Measurements from ENCODE around the gene CPT1A.

CPT1A gene

DNA sequence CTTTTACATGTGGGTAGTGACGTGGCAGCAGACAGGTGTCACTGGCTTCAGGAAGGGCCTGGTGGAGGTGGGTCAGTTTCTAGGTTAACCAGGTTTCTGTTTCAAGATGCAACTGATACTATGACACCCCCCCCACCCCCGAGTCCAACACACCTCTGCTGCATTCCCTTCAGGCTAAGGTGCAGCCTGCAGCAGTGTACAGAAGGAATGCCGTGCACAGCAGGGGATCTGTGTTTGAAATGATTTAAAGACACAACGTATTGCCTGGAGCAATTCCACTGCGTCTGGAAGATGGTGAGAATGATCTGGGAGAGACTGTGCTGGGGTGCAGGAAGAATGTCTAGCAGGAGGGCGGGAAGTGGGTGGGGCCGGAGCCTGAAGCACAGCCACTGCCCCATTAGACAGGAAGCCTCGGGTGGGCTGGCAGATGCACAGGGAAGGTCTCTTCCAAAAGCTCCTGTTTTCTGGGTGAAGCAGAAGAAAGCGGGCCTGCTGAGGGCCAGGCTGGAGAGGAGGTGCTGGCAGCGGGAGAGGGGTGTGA, 78.5 kb downstream of the CPT1A start:
- no peak for DNase-seq (ENCODE audit: extremely low read depth in 1 of 2, low read depth in 1 of 2)

DNA sequence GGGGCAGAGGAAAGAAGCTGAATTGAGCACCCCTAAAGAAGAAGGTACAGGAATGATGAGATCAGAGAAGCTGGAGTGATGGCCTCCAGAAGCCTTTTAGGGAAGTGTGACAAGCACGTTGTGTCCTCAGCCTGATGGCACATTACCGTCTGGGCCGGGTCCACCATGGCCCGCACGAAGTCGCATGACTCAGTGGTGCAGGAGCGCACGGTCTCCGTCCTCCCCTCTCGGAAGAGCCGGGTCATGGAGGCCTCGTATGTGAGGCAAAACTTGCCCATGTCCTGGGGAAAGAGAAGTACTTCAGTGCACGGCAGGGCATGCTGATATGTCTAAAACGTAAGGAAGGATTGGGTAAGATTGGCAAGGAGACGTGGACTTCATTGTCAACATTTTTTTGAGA, 79.2 kb downstream of the CPT1A start:
- no peak for DNase-seq (ENCODE audit: extremely low read depth in 1 of 2, low read depth in 1 of 2)

DNA sequence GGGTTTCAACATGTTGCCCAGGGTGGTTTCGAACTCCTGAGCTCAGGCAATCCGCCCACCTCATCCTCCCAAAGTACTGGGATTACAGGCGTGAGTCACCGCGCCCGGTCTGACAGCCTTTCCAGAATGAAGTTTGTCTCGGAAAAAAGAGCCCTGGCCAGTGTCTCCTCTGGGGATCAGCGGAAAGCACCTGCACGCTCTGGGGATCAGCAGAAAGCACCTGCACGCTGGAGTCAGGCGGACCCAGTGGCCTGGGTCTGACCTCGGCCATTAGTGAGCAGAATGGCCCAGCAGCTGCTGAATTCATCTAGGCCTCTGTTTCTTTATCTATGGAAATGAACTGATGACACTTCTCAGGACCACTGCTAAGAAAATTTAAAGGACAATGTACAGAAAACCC, 79.9 kb downstream of the CPT1A start:
- no peak for DNase-seq (ENCODE audit: extremely low read depth in 1 of 2, low read depth in 1 of 2)

DNA sequence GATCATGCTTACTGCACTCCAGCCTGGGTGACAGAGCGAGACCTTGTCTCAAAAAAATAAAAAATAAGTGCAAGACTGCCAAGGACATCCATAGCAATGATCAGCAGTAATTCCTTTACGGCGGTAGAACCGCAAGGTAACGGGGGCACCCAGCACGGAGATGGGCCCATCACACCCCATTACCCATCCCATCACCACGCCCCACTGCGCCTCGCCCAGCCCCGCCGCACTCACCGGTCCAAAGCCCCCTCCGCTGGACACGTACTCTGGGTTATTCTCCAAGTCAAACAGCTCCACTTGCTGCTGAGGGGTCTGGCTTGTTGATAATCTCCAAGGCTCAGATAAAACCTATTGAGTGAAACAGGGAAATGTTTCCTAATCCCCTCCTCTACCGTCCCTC, 81.7 kb downstream of the CPT1A start:
- no peak for DNase-seq (ENCODE audit: extremely low read depth in 1 of 2, low read depth in 1 of 2)

DNA sequence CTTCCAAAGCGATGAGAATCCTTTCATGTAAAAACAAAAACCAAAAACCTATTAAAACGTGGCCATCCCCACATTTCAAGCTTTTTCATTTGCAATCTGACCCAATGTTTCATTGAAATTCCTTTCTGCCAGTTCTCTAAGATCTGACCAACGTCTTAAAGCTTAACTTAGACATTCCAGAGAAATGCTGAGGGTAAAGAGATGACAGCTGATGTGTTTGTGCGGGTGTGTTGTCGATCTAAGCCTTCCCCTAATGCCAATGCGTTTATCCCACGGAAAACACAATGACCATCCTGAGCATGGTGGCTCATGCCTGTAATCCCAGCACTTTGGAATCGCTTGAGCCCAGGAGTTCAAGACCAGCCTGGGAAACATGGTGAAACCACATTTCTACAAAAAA, 84.0 kb downstream of the CPT1A start:
- no peak for DNase-seq (ENCODE audit: extremely low read depth in 1 of 2, low read depth in 1 of 2)

DNA sequence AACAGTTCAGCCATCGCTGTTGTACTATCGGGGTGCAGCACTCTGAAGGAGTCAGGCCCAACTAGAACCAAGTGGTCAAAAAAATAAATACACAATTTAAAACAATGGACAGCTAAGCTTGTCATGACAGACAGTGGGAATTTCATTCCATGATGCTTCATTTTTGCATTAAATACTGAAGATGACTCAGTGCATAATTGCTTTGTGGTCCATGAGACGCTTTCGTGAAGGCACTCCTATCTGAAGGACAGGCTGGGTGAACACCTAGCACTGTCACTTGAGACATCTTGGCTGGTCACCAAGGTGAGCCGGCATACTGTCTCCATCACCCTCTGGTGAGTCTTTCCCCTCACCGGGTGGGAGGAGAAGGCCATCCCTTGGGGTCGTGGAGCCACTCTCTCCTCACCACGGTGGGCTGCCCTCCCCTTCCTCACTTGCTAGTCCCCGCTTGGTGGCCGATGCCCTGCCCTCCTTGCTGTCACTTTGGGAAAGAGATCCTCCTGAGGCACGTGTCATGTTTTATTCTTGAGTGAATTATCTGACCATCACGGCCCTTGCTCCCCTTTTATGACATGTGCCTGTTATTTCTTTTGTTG, 85.4 kb downstream of the CPT1A start:
- DNase-seq (ENCODE audit: extremely low read depth in 1 of 2, low read depth in 1 of 2) = no peak

DNA sequence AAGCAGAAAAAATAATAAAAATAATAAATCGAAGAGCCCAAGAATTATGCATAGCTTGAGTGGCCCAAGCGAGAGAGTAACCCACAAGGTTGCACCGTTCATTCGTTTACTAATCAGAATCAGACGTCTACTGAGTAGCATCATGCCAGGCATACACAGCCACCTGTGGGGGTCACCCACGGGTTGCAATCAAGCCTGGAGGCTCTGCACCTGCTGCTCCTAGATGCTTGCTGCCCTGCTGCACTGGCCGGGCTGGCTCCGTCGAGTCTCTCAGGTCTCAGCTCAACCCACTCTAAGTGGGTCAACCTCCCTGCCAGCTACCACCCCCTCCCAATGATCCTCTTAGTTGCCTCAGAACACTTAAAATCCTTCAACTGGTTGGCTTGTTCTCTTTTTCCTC, 88.4 kb downstream of the CPT1A start:
- no peak for DNase-seq (ENCODE audit: extremely low read depth in 1 of 2, low read depth in 1 of 2)

DNA sequence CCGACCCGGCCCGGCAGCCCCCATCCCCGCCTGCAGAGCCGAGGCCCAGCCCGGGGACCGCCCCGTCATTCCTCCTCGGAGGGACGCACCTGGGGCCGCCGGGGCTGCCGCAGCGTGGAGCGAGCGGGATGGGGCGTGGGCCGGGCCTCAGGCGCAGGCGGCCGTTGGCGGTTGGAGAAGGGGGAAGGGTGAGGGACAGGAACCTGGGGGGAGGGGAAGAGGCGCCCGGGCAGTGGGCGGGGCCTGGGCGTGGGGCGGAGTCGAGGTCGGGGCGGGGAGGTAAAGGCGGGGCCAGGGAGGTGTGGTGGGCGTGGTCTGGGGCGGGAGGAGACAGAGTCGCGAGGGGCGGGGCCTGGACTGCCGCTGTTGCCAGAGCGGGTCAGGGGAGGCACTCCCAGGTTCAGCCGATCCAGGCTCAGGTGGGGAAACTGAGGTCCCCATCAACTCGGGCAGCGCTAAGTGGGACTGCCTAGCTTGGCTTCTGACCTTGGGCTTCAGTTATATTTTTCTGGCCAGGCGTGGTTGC, 90.3 kb downstream of the CPT1A start, which contains the start of gene TESMIN:
Gene TESMIN (minus strand): TSS at position 190 of the 526 bp plus-strand sequence. CDS start 860 bp downstream, outside the sequence.
- DNase-seq (ENCODE audit: extremely low read depth in 1 of 2, low read depth in 1 of 2) = peak; percentile 80 to 91

DNA sequence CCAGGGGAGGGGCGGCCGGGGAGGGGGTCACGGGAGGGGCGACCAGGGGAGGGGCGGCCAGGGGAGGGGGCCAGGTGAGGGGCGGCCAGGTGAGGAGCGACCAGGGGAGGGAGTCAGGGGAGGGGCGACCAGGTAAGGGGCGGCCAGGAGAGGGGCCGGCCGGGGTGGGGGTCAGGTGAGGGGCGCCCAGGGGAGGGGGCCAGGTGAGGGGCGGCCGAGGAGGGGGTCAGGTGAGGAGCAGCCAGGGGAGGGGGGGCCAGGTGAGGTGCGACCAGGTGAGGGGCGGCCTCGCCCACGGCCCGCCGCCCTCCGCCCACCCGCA, 90.8 kb downstream of the CPT1A start:
- no peak for DNase-seq (ENCODE audit: extremely low read depth in 1 of 2, low read depth in 1 of 2)

DNA sequence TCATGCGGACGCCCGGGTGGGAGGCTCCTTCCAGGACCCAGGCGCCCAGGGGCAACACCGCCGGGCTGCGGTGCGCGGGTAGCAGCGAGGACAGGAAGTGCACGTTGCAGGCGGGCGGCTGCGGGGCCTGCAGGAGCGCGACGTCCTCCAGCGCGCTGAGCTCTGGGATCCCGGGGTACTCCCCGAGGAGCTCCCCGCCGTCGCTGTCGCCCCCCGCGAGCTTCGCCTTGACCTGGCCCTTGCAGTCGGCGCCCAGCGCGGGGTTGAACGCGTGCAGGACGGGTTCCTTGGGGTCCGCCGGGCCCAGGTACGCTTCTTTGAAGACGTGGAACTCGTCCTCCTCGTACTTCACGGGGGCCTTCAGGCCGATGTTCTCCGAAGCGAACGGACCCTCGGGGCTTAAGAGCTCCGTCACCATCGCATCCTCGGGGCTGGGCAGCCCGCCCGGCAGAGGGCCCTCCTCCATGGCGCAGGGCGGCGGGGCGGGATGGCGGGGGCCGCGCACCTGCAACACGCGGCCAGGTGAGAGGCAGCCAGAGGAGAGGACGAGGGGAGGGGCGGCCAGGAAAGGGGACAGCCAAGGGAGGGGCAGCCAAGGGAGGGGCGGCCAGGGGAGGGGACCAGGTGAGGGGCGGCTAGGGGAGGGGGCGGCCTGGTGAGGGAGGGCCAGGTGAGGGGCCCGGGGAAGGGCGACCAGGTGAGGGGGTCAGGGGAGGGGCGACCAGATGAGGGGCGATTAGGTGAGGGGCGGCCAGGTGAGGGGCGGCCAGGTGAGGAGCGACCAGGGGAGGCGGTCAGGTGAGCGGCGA, 91.3 kb downstream of the CPT1A start:
- DNase-seq (ENCODE audit: extremely low read depth in 1 of 2, low read depth in 1 of 2) = no peak

DNA sequence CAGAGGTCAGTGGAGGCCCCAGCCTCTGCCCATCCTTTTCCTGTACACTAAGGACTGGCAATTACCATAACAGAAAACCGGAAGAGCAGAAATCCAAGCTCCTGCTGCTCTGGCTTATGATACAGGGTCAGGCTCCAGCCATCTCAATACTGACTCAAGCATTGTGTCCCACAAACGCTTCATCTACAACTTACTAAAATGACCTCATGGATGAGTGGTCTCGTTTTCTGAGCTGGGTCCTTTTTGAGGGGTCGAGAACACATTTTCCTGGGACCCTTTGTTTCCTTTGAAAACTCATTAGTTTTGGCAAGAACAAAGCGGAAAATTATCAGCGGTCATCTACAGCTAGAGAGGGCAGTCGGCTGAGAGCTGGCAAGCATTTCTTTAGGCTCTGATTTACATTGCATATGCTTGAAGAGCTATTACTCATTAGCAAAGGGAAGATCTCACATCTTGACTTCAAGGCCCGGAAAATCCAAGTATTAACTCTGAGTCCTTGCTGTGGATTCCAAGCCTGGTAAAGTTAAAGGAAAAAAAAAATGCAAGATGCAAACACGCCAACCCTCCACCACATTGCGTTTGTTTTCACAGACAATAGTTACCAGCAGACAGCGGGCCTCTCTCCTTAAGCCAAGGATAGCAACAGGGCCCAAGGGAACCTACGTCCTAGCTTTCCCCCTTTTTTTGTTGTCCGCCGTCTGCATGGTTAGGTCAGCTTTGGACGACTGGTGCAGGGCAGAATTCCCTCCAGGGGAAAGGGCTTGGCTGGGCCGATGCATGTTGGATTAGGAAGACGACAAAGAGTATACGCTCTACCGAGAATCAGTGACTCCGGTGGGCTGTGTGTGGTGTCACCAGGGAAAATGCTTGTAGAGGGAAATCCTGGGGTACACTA, 92.2 kb downstream of the CPT1A start:
- no peak for DNase-seq (ENCODE audit: extremely low read depth in 1 of 2, low read depth in 1 of 2)

DNA sequence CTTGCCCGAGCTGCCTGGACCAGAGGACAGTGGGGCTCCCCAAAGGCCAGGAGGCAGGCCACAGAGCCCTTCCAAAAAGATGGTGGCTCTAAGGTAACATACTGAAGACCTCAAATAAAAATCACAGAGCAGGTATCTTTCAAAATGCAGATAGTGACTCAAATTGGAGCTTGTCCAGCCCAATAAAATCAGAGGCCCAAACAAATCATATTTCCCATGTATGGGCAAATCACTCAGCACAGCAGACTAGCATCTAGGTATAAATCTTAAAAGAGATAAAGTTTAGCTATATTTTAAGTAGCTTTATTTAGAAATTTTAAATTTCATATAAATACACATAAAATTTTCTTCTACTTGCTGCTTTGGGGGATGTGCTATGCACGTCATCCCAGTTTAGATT, 93.7 kb downstream of the CPT1A start:
- DNase-seq (ENCODE audit: extremely low read depth in 1 of 2, low read depth in 1 of 2) = no peak

DNA sequence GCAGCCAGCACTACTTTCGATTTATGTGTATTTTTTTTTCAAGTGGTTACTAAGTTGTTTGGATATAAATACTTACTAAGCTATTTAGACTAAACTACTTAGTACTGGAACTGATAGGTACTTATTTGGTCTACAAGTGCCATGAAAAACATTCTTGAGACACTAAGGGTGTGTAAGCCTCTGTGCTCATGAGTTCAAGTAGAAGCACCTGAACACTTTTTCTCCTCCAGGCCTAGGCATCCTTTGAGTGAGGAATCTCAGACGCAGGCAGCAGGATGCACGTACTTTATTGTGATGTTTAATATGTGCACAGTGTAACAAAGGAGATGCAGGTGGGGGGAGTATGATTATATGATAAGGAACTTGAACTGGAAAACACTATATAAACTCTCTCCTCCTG, 98.2 kb downstream of the CPT1A start:
- no peak for DNase-seq (ENCODE audit: extremely low read depth in 1 of 2, low read depth in 1 of 2)

DNA sequence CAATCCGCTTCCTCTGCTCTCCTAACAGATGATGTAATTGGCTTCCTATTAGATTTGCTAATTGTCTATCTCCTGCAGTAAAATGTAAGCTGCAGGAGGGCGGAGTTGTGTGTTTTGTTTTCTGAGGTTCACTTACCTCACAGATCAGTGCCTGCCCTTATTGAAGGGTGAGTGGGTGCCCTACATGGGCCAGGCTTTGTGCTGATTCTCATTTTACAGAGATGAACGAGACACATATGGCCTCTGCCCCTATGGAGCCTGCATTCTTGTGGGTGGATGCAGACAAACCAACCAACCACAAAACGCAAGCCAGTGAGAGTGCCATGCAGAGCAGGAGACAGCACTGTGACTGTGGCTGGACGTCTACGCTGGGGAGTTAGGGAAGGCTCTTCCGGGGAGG, 100.3 kb downstream of the CPT1A start:
- no peak for DNase-seq (ENCODE audit: extremely low read depth in 1 of 2, low read depth in 1 of 2)

DNA sequence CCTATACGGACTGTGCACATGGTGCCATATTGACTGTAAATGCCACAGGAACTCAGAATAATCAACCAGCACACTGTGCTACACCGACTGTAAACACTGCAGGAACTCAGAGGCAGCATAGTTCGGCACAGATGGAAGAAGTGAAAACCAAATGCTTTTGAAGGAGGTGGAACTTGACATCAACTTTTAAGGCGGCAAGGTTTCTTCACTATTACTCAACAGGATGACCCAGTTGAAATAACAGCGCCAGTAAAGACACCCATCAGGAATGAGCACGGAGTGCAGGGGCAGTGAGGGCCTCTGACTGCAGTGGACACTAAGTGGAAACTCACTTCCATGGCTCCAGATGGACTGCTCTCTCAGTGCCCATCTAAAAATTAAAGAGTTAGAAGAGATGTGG, 106.1 kb downstream of the CPT1A start:
- no peak for DNase-seq (ENCODE audit: extremely low read depth in 1 of 2, low read depth in 1 of 2)

DNA sequence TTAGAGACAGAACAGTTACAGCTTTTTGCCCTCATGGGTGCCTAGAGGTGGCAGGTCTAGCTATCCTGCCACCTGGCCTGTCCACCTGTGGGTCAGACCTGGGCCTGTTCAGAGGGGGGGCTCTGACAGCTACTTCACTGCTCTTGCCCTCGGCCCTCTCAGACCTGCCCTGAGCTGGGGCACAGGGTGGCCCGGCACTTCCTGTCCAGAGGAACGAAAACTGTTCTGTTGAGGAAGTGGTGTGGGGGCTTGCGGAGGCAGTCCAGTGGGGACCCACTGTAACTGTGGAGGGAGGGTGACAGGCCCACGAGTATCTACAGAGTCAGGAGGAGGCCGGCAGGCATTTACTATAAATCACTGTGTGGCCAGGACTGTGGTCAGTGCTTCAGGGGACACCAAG, 106.6 kb downstream of the CPT1A start:
- DNase-seq (ENCODE audit: extremely low read depth in 1 of 2, low read depth in 1 of 2) = no peak

DNA sequence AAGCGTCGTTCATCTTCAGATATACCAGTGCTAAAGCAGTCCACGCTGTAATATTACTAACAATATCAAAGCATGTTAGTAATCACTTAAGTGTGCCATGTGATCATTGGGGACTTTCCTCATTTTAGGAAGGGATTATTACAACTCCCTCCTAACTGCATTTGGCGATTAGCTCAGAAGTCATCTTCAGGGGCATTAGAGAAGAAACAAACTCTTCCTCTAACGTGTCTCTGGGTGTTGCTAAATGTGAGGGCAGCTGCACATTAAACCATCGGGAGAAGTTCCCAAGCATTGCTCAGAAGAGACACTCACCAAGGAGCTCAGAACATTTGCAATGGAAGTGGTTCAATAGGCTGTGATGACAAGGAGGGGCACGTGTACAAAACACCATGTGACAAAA, 107.6 kb downstream of the CPT1A start:
- no peak for DNase-seq (ENCODE audit: extremely low read depth in 1 of 2, low read depth in 1 of 2)

DNA sequence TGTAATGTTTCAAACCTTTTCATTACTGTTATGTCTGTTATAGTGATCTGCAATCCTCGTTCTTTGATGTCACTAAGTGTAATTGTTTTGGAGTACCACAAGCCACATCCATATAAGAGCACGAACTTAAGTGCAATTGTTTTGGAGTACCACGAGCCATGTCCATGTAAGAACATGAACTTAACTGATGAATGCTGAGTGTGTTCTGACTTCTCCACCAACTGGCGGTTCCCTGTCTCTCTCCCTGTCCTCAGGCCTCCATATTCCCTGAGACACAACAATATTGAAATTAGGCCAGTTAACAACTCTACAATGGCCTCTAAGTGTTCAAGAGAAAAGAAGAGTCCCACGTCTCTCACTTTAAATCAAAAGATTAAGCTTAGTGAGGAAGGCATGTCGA, 113.9 kb downstream of the CPT1A start:
- no peak for DNase-seq (ENCODE audit: extremely low read depth in 1 of 2, low read depth in 1 of 2)

DNA sequence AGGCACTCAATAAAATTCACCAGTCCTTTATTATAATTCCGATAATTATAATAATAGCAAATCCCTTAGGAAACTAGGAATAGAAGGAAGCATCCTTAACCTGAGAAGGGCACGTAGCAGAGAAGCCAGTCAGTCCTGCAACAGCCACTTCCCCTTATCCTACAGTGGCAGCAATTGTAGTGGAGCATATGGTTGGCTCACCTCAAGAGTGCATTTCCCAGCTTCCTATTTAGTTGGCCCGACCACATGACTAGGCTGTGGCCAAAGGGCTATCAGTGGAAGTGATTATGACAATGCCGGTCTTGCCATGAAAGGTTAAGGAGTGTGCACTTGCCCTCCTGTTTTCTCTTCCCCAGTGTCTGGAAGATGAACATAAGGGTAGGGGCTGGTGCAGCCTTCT, 117.4 kb downstream of the CPT1A start:
- DNase-seq (ENCODE audit: extremely low read depth in 1 of 2, low read depth in 1 of 2) = no peak

DNA sequence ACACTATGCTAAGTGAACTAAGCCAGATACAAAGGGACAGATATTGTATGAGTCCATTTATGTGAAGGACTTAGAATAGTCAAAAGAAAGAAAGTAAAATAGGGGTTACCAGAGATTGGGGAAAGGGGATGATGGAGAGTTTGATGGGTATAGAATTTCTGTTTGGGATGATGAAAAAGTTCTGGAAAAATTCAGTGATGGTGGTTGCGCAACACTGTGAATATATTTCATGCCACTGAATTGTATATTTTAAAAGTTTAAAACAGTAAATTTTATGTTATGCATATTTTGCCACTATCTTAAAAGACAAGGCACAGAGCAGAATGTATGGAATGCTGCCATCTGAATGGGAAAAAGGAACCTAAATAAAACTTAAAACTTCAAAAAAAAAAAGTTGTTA, 119.6 kb downstream of the CPT1A start:
- no peak for DNase-seq (ENCODE audit: extremely low read depth in 1 of 2, low read depth in 1 of 2)

DNA sequence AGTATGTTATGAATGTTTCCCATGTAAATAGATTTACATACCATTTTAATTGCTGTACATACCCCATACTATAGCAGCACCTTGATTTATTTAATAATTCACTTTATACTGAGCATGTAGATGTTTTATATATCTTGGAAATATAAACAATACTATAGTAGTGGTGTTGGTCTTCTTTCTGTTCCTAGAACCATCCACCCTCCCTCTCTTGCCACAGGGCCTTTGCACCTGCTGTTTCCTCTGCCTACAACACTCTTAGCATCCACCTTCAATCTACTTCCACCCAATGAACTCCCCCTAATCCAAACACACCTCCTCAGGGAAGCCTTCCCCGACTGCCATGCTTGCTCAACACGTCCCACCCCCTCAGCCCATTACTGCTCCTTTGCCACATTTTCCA, 120.6 kb downstream of the CPT1A start:
- no peak for DNase-seq (ENCODE audit: extremely low read depth in 1 of 2, low read depth in 1 of 2)
